HT-29 (cell line): ENCODE data around the gene SRPRB. TPM values are rescaled to one million over a fixed set of nuclear protein-coding genes. Genes with fewer than 3 reads are reported as not detected.

Source experiments
- DNase-seq: peaks from one replicate; pipeline ENCODE4 v3.0.0-alpha.2; 2015; ENCODE audit warnings: low spot score
- total RNA-seq: library from RNA; depleted of rRNA; stranded (reverse); fragments of >200 nt; shearing (Covaris generic); gene quantifications from 2 replicates; pipeline ENCODE4 v1.2.3, GENCODE V29; 2014; rRNA removed

Gene SRPRB
- total RNA-seq, 1 experiment from 2014 or later, result 69.7 TPM

GRCh38 chr3:133865136-133865855 is 59.7 kb downstream of the SRPRB start:
- DNase-seq, result no peak

- DNase-seq, result no peak
Observed at GRCh38 chr3:133866141-133866540, 60.5 kb downstream of the SRPRB start.

- DNase-seq, result no peak
Observed at GRCh38 chr3:133868186-133868585, 62.6 kb downstream of the SRPRB start.

GRCh38 chr3:133868758-133869475 is 63.3 kb downstream of the SRPRB start:
- no peak for DNase-seq

GRCh38 chr3:133869586-133869985 is 64.0 kb downstream of the SRPRB start:
- no peak for DNase-seq

- DNase-seq, result no peak
Observed at GRCh38 chr3:133870822-133871221, 65.2 kb downstream of the SRPRB start.

Other genes with a start within 250 kb of the SRPRB start
- 73.9 and 79.6 TPM in 2 replicates for gene CDV3, start 232.1 kb upstream of the SRPRB start, total RNA-seq
- gene TOPBP1, start 143.9 kb upstream of the SRPRB start, total RNA-seq, result 28.2 and 33.7 TPM in 2 replicates
- gene TF, start 59.4 kb upstream of the SRPRB start, total RNA-seq, result 0.03 TPM in 1 of 2 replicates, not detected in the other
- not detected in 2 replicates for gene RAB6B, start 90.1 kb downstream of the SRPRB start, total RNA-seq
- not detected in 2 replicates for gene SLCO2A1, start 224.1 kb downstream of the SRPRB start, total RNA-seq